ENCODE results near the gene SSH2.

The SSH2 gene

DNA sequence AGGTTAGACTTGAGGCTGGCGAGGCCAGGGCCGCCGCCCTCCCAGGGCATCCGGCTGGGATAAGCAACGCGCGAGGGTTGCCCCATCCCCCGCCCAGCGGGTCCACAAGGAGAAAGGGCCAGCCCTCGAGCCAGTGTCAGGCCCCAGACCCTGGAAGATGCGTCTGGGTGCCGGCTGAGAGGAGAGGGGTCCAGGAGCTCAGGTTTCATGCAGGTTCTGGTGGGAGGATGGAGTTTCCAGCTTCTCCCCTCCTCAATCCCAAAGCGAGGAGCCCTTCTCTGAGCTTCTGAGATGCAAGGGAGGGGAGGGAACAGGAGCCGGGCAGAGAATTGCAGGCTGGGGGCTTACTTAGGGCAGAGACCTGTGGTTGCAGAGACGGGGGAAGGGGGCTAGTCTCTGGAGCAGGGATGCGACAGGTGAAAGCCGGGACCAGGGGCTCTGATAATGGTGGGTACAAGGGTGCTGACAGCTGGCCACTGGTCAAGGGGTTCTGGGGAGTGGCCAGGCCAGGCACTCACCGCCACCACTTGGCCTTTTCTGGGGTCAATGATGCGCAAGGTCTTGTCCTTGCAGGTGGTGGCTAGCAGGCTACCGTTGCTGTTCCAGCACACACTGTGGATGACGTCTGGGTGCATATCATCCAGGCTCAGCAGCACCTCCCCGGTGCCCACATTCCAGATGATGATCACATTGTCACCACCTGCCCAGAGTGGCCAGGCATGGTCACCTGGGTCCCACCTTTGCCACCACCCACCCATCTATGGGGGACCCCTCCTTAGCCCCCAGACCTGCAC is 311.6 kb downstream of the SSH2 start:
- no peak for DNase-seq

GRCh38 chr17:29617481-29618271 is 312.4 kb downstream of the SSH2 start:
- peak; percentile 83 for DNase-seq

DNA sequence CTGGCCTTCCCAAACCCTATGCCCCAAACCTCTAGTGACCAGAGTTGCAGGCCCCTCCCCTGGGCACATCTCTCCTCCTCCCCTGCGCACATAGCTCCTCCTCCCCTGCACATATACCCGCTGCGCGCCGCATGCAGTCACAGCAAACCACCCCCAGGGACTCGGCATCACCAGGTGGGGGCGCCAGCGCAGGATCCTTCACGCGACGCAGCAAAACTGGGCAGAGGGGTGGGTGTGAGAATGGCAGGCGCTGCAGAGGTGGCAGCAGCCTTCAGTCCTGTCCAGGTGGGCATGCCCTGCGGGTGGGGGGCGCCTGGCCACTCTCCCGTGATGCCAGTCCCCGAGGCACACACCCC is 312.9 kb downstream of the SSH2 start:
- DNase-seq, result peak; percentile 97

GRCh38 chr17:29616300-29617048 is 313.6 kb downstream of the SSH2 start:
- no peak for DNase-seq

DNA sequence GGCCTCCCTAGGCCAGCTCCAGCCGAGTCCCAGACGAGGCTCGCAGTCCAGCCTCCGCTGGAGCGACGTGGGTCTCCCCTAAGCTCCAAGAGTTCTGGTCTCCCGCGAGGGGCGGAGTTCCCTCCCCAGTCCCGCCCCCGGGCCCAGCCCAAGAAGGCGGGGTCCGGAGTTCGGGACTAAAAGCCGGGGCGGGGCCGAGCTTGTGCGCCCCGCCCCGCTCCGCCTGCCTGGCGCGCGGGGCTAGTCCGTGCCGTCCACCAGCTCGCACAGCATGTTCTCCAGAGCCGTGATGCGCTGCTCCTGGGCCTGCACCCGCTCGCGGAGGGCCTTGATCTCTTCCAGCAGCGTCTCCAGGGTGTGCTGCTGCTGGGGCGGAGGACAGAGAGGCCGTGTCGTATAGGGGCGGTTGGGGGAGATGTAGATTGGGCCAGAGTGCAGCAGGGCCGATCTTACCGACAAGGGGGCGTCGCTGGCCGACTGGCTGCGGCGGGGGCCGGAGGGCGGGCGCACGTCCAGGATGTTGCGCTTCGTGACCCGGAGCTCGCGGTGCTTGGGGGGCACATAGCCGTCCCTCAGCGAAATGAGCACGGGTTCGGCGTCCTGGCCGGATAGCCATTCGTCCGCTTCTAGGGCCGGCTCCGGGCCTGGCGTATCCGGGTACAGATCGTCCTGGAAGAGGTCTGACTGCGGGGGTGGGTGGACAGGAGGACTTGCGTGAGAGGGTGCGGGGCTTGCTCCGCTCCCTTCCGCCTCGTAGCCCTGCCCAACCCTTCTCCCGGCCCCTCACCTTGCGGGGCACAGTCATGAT is 314.3 kb downstream of the SSH2 start:
- DNase-seq, result no peak

DNA sequence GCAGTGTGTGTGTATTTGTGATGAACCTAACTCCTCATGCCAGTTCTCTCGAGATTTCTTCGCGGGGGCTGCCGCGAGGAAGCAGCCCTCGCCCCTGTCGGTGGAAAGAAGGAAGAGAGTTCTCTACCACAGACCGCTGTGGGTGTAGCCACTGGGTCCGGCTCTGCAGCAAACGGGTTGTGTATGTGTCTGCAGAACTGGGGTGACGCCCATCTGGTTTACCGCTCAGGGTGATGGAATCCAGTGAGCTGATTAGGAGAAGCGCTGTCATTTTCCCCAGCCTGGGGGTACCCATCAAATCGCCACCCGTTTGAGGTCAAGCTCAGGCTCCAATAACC is 315.0 kb downstream of the SSH2 start:
- DNase-seq, result no peak

DNA sequence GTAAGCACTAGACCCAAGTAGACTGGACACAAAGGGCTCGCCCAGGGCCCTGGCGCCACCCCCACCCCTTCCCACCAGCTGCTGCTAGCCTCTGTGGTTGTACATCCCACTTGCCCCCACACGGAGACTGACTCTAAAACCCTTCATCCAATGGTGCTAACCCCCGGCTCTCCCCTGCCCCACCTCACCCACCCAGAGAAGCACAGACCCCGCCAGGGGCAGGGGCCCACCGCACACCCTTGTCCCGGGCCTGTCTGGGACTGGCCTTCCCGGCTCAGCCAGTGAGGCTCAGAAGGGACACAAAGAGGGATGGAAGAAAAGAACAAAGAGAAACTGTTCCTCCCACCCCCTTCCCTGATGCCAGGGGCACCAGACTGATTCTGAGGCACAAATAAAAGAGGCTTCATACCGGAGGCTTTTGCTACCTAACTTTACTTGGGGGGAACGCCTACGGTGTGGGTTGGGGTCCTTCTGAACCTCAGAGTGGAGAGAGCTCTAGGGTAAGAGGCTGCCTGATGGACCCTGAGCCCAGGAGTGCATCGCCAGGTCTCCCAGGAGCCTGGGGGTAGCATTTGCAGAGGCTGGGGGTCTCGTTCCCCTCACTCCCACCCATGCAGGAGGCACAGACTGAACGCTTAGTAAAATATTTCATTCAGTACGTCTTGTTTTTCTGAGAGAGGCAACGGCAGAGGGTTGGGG is 315.5 kb downstream of the SSH2 start:
- DNase-seq, result no peak

GRCh38 chr17:29613856-29614255 is 316.2 kb downstream of the SSH2 start:
- DNase-seq, result no peak

GRCh38 chr17:29613352-29613837 is 316.6 kb downstream of the SSH2 start:
- no peak for DNase-seq

GRCh38 chr17:29612404-29613280 is 317.4 kb downstream of the SSH2 start:
- no peak for DNase-seq

GRCh38 chr17:29612094-29612403 is 318.0 kb downstream of the SSH2 start:
- no peak for DNase-seq

DNA sequence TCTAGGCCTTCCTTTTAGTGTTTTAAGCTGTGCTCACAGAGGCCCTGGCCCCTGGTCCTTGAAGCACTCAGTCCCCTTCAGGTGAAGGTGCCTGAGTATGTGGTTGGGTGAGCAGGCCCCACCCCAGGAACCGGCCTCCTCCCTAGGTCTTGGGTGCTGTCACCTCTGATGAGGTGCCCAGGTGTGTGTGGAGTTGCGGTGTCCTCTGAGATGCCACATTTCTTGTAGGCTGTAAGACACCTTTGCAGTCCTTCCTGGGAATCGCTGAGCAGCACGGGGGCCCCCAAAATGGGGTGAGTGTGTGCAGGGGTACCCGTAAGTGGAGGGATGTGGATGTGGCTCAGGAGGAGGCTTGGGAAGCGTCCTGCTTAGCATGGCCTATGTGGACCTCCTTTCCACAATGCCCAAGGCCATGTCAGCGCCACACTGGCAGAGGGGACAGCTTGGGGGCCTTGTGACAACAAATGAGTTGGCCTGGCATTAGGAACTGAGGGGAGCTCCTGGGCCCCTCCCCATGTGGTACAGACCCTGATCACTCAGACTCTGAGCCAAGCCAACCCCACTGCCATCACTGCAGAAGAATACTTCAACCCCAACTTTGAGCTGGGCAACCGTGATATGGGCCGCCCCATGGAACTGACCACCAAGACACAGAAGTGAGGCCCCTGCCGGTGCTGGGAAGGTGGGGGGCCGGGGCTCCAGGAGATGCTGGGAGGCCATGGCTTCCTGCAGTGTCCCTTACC is 318.5 kb downstream of the SSH2 start:
- DNase-seq, result no peak

GRCh38 chr17:29610395-29610794 is 319.6 kb downstream of the SSH2 start:
- DNase-seq, result no peak

GRCh38 chr17:29608986-29609385 is 321.0 kb downstream of the SSH2 start:
- DNase-seq, result no peak

GRCh38 chr17:29607557-29608195 is 322.4 kb downstream of the SSH2 start:
- DNase-seq, result no peak

- DNase-seq, result no peak
Observed at GRCh38 chr17:29603109-29603674, 326.8 kb downstream of the SSH2 start.

GRCh38 chr17:29597361-29598172 is 332.5 kb downstream of the SSH2 start:
- no peak for DNase-seq

GRCh38 chr17:29596811-29597210 is 333.2 kb downstream of the SSH2 start:
- DNase-seq, result no peak
